GM12874 (cell line): Measurements from ENCODE around the gene PATJ.

Source experiments
- CTCF ChIP-seq: IDR thresholded peaks from 2 replicates; pipeline ENCODE4 v1.5.1; 2011; ENCODE audit warnings: low read depth, mild to moderate bottlenecking, control low read depth, low read length, moderate library complexity; ENCODE audit not compliant: insufficient read depth

Gene PATJ

GRCh38 chr1:62161711-62162110 is 419.4 kb downstream of the PATJ start:
- no peak for TF ChIP-seq CTCF

- TF ChIP-seq CTCF: peak; percentile 65
Observed at GRCh38 chr1:62175568-62176179, 433.4 kb downstream of the PATJ start.

- no peak for TF ChIP-seq CTCF
Observed at GRCh38 chr1:62176597-62177312, 434.5 kb downstream of the PATJ start.

- no peak for TF ChIP-seq CTCF
Observed at GRCh38 chr1:62177621-62178020, 435.3 kb downstream of the PATJ start.

GRCh38 chr1:62178372-62178771 is 436.1 kb downstream of the PATJ start:
- TF ChIP-seq CTCF: no peak

GRCh38 chr1:62180639-62181038 is 438.4 kb downstream of the PATJ start:
- TF ChIP-seq CTCF: no peak

- TF ChIP-seq CTCF: no peak
Observed at GRCh38 chr1:62181532-62181931, 439.3 kb downstream of the PATJ start.
